GM23338 (cell line): Measurements from ENCODE around the gene ZDHHC11B. TPM values are rescaled to one million over a fixed set of nuclear protein-coding genes. Genes with fewer than 3 reads are reported as not detected.

Experiments
- CREB1 ChIP-seq: fragments of 250-450 bp; sonication (Bioruptor Pico); IDR thresholded peaks from 2 replicates; pipeline ENCODE4 v1.5.0; 2020; ENCODE audit warnings: low read depth, mild to moderate bottlenecking, moderate library complexity
- EZH2phosphoT487 ChIP-seq: fragments of 200-600 bp; sonication (generic); IDR thresholded peaks from one replicate; pipeline ENCODE4 v1.8.1; 2018; ENCODE audit warnings: antibody characterized with exemption; ENCODE audit not compliant: unreplicated experiment
- NANOG ChIP-seq: IDR thresholded peaks from 2 replicates; pipeline ENCODE4 v1.6.1; 2016; ENCODE audit warnings: antibody characterized with exemption, borderline replicate concordance
- POLR2AphosphoS5 ChIP-seq: IDR thresholded peaks from 2 replicates; pipeline ENCODE4 v1.6.1; 2016; ENCODE audit warnings: antibody characterized with exemption, low read depth
- STAT1 ChIP-seq: IDR thresholded peaks from one replicate; pipeline ENCODE4 v1.6.1; 2016; ENCODE audit warnings: antibody characterized with exemption; ENCODE audit not compliant: unreplicated experiment
- ZNF331 ChIP-seq: fragments of 250-450 bp; sonication (Bioruptor Pico); IDR thresholded peaks from 2 replicates; pipeline ENCODE4 v1.5.0; 2020; ENCODE audit warnings: low read depth, mild to moderate bottlenecking, moderate library complexity
- polyA plus RNA-seq: library from polyadenylated mRNA; unstranded; fragments of >200 nt; fragmentation: Nextera tagmentation; extraction: Ambion mirVana; gene quantifications from 2 replicates; pipeline ENCODE4 v1.2.1, GENCODE V29; 2016
- total RNA-seq: library from RNA; depleted of rRNA; stranded (reverse); fragments of >200 nt; shearing (Covaris generic); gene quantifications from 2 replicates; pipeline ENCODE4 v1.2.3, GENCODE V29; 2014
- TF ChIP-seq, protein P1 (sequence below): fragments of 250-450 bp; sonication (Bioruptor Pico); IDR thresholded peaks from 2 replicates; pipeline ENCODE4 v1.5.0; 2020; ENCODE audit warnings: mild to moderate bottlenecking, moderate library complexity
- TF ChIP-seq, protein P2 (sequence below): IDR thresholded peaks from 2 replicates; pipeline ENCODE4 v1.6.1; 2016; ENCODE audit warnings: antibody characterized with exemption
- TF ChIP-seq, protein P3 (sequence below), 2 experiments: fragments of 200-600 bp in 1 of 2; sonication (generic) in 1 of 2; conservative IDR thresholded peaks; 2 replicates each; pipeline versions ENCODE4 v1.5.1 to v1.6.1; 2016 to 2017; ENCODE audit warnings: antibody characterized with exemption in 2 of 2, low read depth in 2 of 2, mild to moderate bottlenecking in 2 of 2, moderate library complexity in 1 of 2

ZDHHC11B gene
- total and polyA plus RNA-seq, 2 experiments from 2014 or later = 0.89 to 1.2 TPM

DNA sequence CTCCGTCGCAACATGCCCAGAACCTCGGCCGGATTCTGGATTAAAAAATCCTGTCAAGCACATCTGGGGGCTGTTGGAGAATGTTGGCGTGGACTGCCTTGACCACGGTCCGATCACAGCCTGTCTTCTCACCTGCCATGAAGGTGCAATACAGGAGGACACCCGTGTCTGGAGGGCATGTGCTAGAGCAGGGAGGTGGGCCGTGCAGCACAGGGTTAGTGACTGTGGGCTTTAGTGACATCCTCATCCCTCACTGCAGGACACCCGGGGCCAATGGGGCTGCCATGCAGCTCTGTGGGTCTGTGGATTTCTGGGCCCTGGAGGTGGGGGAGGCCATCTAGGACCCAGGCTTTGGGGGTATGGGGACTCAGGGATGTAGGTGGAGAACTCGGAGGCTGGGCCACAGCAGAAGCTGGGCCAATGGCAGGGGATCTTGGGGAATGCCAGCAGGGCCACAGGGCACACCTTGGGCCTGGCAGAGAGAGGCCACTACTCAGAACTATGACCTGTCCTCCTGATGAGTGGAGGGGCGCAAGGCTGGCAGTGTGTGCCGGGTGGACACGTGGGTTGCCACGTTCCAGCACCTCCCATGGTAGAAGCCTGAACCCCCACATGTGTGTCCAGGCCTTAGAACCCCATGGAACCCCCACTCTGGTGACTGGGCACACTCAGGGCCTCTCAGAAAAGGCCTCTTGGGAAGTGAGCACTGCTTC is 23.3 kb downstream of the ZDHHC11B start (continued):
- TF ChIP-seq, protein P1, sequence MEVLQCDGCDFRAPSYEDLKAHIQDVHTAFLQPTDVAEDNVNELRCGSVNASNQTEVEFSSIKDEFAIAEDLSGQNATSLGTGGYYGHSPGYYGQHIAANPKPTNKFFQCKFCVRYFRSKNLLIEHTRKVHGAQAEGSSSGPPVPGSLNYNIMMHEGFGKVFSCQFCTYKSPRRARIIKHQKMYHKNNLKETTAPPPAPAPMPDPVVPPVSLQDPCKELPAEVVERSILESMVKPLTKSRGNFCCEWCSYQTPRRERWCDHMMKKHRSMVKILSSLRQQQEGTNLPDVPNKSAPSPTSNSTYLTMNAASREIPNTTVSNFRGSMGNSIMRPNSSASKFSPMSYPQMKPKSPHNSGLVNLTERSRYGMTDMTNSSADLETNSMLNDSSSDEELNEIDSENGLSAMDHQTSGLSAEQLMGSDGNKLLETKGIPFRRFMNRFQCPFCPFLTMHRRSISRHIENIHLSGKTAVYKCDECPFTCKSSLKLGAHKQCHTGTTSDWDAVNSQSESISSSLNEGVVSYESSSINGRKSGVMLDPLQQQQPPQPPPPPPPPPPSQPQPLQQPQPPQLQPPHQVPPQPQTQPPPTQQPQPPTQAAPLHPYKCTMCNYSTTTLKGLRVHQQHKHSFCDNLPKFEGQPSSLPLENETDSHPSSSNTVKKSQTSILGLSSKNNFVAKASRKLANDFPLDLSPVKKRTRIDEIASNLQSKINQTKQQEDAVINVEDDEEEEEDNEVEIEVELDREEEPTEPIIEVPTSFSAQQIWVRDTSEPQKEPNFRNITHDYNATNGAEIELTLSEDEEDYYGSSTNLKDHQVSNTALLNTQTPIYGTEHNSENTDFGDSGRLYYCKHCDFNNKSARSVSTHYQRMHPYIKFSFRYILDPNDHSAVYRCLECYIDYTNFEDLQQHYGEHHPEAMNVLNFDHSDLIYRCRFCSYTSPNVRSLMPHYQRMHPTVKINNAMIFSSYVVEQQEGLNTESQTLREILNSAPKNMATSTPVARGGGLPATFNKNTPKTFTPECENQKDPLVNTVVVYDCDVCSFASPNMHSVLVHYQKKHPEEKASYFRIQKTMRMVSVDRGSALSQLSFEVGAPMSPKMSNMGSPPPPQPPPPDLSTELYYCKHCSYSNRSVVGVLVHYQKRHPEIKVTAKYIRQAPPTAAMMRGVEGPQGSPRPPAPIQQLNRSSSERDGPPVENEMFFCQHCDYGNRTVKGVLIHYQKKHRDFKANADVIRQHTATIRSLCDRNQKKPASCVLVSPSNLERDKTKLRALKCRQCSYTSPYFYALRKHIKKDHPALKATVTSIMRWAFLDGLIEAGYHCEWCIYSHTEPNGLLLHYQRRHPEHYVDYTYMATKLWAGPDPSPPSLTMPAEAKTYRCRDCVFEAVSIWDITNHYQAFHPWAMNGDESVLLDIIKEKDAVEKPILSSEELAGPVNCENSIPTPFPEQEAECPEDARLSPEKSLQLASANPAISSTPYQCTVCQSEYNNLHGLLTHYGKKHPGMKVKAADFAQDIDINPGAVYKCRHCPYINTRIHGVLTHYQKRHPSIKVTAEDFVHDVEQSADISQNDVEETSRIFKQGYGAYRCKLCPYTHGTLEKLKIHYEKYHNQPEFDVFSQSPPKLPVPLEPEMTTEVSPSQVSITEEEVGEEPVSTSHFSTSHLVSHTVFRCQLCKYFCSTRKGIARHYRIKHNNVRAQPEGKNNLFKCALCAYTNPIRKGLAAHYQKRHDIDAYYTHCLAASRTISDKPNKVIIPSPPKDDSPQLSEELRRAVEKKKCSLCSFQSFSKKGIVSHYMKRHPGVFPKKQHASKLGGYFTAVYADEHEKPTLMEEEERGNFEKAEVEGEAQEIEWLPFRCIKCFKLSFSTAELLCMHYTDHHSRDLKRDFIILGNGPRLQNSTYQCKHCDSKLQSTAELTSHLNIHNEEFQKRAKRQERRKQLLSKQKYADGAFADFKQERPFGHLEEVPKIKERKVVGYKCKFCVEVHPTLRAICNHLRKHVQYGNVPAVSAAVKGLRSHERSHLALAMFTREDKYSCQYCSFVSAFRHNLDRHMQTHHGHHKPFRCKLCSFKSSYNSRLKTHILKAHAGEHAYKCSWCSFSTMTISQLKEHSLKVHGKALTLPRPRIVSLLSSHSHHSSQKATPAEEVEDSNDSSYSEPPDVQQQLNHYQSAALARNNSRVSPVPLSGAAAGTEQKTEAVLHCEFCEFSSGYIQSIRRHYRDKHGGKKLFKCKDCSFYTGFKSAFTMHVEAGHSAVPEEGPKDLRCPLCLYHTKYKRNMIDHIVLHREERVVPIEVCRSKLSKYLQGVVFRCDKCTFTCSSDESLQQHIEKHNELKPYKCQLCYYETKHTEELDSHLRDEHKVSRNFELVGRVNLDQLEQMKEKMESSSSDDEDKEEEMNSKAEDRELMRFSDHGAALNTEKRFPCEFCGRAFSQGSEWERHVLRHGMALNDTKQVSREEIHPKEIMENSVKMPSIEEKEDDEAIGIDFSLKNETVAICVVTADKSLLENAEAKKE (CRISPR knock-in tag) = no peak
- TF ChIP-seq POLR2AphosphoS5 (no peak), ZNF331 (CRISPR knock-in tag) (no peak), CREB1 (no peak), STAT1 (no peak), NANOG (no peak), EZH2phosphoT487 (no peak)
- TF ChIP-seq, protein P2, sequence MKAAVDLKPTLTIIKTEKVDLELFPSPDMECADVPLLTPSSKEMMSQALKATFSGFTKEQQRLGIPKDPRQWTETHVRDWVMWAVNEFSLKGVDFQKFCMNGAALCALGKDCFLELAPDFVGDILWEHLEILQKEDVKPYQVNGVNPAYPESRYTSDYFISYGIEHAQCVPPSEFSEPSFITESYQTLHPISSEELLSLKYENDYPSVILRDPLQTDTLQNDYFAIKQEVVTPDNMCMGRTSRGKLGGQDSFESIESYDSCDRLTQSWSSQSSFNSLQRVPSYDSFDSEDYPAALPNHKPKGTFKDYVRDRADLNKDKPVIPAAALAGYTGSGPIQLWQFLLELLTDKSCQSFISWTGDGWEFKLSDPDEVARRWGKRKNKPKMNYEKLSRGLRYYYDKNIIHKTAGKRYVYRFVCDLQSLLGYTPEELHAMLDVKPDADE = no peak
- TF ChIP-seq, protein P3, sequence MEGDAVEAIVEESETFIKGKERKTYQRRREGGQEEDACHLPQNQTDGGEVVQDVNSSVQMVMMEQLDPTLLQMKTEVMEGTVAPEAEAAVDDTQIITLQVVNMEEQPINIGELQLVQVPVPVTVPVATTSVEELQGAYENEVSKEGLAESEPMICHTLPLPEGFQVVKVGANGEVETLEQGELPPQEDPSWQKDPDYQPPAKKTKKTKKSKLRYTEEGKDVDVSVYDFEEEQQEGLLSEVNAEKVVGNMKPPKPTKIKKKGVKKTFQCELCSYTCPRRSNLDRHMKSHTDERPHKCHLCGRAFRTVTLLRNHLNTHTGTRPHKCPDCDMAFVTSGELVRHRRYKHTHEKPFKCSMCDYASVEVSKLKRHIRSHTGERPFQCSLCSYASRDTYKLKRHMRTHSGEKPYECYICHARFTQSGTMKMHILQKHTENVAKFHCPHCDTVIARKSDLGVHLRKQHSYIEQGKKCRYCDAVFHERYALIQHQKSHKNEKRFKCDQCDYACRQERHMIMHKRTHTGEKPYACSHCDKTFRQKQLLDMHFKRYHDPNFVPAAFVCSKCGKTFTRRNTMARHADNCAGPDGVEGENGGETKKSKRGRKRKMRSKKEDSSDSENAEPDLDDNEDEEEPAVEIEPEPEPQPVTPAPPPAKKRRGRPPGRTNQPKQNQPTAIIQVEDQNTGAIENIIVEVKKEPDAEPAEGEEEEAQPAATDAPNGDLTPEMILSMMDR (conservative IDR thresholded peaks at IDR 0.05; ENCODE audit: low read depth in 2 of 2) = no peak
